Measurements from ENCODE around the gene CUX1.
"Not testable (repeated sequence)": the region's sequence is repeated elsewhere in the genome, so short reads cannot be mapped to it uniquely, and the experiment has no call there.

Gene CUX1

GRCh38 chr7:101816595-101817470, 593 bp upstream of the CUX1 start:
- H2AFZ ChIP-seq (ENCODE audit: low read length, unreplicated experiment), result peak overlapping the region; percentile 3
- H3K36me3 ChIP-seq (ENCODE audit: insufficient read depth, low read length), result no peaks in the 10 kb centered on the region
- peaks cover 10% of the 10 kb centered on the region for H3K4me1 ChIP-seq (ENCODE audit: control insufficient read depth, insufficient read depth, low read length, unreplicated experiment)
- H3K4me3 ChIP-seq (ENCODE audit: low read depth, low read length), result peak overlapping the region; percentile 85
- H3K27ac ChIP-seq (ENCODE audit: low read depth, low read length), result no peak overlapping the region
- H3K79me2 ChIP-seq (ENCODE audit: control insufficient read depth, insufficient read depth, low read length, unreplicated experiment), result peaks cover 31% of the 10 kb centered on the region
- no peaks in the 10 kb centered on the region for H3K27me3 ChIP-seq (ENCODE audit: insufficient read depth, low read length)

DNA sequence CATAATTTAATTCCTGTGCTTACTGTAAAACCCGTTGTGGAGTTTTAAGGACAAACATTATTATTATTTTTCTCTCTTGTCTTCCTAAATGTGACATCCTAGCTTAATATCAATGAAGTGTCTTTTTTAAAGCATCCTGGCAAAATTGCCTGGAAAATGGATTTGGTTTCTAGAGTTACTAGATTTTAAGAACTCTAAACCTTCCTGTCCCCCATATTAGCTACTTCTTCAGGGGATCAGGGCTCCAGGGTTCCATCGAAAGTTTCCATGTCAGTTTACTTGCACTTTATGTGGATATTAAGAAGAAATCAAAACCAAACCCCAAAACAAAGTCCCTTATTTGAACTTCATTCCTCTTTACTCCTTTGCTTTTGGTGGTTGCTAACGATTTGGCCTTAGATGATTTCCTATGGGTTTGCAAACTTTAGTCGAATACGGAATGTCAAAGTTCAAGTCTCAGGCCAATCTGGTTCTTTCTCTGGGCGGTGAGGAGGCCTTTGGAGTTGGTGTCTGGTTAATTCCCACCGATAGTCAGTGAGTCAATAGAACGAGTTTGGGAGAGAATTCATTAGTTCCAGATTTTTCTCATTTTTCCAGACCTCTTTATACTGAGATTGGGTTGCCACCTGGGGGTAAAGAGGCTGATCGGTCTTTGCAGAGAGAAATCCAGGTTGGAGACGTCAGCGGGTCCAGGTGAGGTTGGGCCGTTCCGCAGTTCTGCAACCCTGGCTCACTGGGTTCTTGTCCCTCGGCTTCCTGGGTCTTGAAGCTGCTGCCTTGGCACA, 1.1 kb downstream of the CUX1 start:
- peak overlapping the region; percentile 85 for H3K4me3 ChIP-seq (ENCODE audit: low read depth, low read length)
- no peaks in the 10 kb centered on the region for H3K27me3 ChIP-seq (ENCODE audit: insufficient read depth, low read length)
- no peak overlapping the region for H2AFZ ChIP-seq (ENCODE audit: low read length, unreplicated experiment)
- H3K4me1 ChIP-seq (ENCODE audit: control insufficient read depth, insufficient read depth, low read length, unreplicated experiment), result peaks cover 7% of the 10 kb centered on the region
- no peak overlapping the region for H3K27ac ChIP-seq (ENCODE audit: low read depth, low read length)
- H3K36me3 ChIP-seq (ENCODE audit: insufficient read depth, low read length), result no peaks in the 10 kb centered on the region
- H3K79me2 ChIP-seq (ENCODE audit: control insufficient read depth, insufficient read depth, low read length, unreplicated experiment), result peaks cover 43% of the 10 kb centered on the region

GRCh38 chr7:101819183-101819582, 1.8 kb downstream of the CUX1 start:
- no peak overlapping the region for H2AFZ ChIP-seq (ENCODE audit: low read length, unreplicated experiment)
- H3K79me2 ChIP-seq (ENCODE audit: control insufficient read depth, insufficient read depth, low read length, unreplicated experiment), result peaks cover 47% of the 10 kb centered on the region
- H3K36me3 ChIP-seq (ENCODE audit: insufficient read depth, low read length), result no peaks in the 10 kb centered on the region
- H3K27ac ChIP-seq (ENCODE audit: low read depth, low read length), result no peak overlapping the region
- H3K4me1 ChIP-seq (ENCODE audit: control insufficient read depth, insufficient read depth, low read length, unreplicated experiment), result peaks cover 5% of the 10 kb centered on the region
- H3K4me3 ChIP-seq (ENCODE audit: low read depth, low read length), result no peak overlapping the region
- no peaks in the 10 kb centered on the region for H3K27me3 ChIP-seq (ENCODE audit: insufficient read depth, low read length)

DNA sequence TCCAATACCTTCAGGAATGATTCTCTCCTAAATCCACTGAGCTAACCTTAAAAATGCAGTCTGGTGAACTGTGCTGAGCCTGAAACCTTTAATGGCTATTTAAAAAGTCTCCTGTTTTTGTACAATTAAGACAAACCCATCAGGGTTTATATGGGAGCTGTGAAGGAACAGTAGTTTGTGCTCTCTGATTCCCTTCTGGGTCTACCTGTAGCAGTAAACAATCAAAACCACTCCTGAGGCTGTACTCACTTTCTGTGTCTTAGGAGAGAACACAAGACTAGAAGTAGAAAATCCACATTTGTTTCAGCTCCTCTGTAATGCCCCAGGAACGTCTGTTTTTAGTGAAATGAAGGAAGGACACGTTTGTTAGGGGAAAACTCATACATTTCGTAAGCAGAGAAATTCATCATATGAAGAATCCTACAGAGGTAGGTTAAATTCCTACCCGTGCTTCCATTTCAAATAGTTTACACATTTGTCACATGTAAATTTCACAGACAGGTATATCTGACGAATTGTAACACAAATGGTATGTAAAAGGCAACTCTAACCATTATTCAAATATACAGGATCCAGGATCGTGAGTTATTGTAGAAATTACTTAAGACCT, 2.6 kb downstream of the CUX1 start:
- no peaks in the 10 kb centered on the region for H3K36me3 ChIP-seq (ENCODE audit: insufficient read depth, low read length)
- H2AFZ ChIP-seq (ENCODE audit: low read length, unreplicated experiment), result no peak overlapping the region
- H3K79me2 ChIP-seq (ENCODE audit: control insufficient read depth, insufficient read depth, low read length, unreplicated experiment), result peaks cover 53% of the 10 kb centered on the region
- H3K27me3 ChIP-seq (ENCODE audit: insufficient read depth, low read length), result no peaks in the 10 kb centered on the region
- H3K4me3 ChIP-seq (ENCODE audit: low read depth, low read length), result no peak overlapping the region
- H3K27ac ChIP-seq (ENCODE audit: low read depth, low read length), result no peak overlapping the region
- peaks cover 5% of the 10 kb centered on the region for H3K4me1 ChIP-seq (ENCODE audit: control insufficient read depth, insufficient read depth, low read length, unreplicated experiment)

GRCh38 chr7:101820703-101821102, 3.3 kb downstream of the CUX1 start:
- peaks cover 5% of the 10 kb centered on the region for H3K4me1 ChIP-seq (ENCODE audit: control insufficient read depth, insufficient read depth, low read length, unreplicated experiment)
- no peak overlapping the region for H3K27ac ChIP-seq (ENCODE audit: low read depth, low read length)
- H3K4me3 ChIP-seq (ENCODE audit: low read depth, low read length), result no peak overlapping the region

DNA sequence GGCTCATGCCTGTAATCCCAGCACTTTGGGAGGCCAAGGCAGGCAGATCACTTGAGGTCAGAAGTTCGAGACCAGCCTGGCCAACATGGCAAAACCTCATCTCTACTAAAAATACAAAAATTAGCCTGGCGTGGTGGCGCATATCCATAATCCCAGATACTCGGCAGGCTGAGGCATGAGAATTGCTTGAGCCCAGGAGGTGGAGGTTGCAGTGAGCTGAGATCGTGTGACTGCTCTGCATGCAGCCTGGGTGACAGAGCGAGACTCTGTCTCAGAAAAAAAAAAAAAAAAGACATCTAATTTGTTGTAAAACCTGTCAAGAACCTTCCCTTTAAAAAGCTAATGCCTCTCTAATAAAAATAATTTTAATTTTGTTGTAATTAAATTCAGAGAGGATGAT, 5.2 kb downstream of the CUX1 start:
- not testable (repeated sequence) for H3K4me3 ChIP-seq (ENCODE audit: low read depth, low read length); H3K4me1 ChIP-seq (ENCODE audit: control insufficient read depth, insufficient read depth, low read length, unreplicated experiment); H3K27me3 ChIP-seq (ENCODE audit: insufficient read depth, low read length); H3K27ac ChIP-seq (ENCODE audit: low read depth, low read length); H3K36me3 ChIP-seq (ENCODE audit: insufficient read depth, low read length); H2AFZ ChIP-seq (ENCODE audit: low read length, unreplicated experiment)
- H3K79me2 ChIP-seq (ENCODE audit: control insufficient read depth, insufficient read depth, low read length, unreplicated experiment), result peaks cover 59% of the 10 kb centered on the region

More at GRCh38 chr7:101820703-101821102, 3.3 kb downstream of the CUX1 start:
- H3K27me3 ChIP-seq (ENCODE audit: insufficient read depth, low read length), result no peaks in the 10 kb centered on the region
- no peaks in the 10 kb centered on the region for H3K36me3 ChIP-seq (ENCODE audit: insufficient read depth, low read length)
- peaks cover 58% of the 10 kb centered on the region for H3K79me2 ChIP-seq (ENCODE audit: control insufficient read depth, insufficient read depth, low read length, unreplicated experiment)
- no peak overlapping the region for H2AFZ ChIP-seq (ENCODE audit: low read length, unreplicated experiment)

- no peak overlapping the region for H2AFZ ChIP-seq (ENCODE audit: low read length, unreplicated experiment)
- H3K27ac ChIP-seq (ENCODE audit: low read depth, low read length), result no peak overlapping the region
- peaks cover 3% of the 10 kb centered on the region for H3K4me1 ChIP-seq (ENCODE audit: control insufficient read depth, insufficient read depth, low read length, unreplicated experiment)
- H3K79me2 ChIP-seq (ENCODE audit: control insufficient read depth, insufficient read depth, low read length, unreplicated experiment), result peaks cover 59% of the 10 kb centered on the region
- no peak overlapping the region for H3K4me3 ChIP-seq (ENCODE audit: low read depth, low read length)
- no peaks in the 10 kb centered on the region for H3K36me3 ChIP-seq (ENCODE audit: insufficient read depth, low read length)
- no peaks in the 10 kb centered on the region for H3K27me3 ChIP-seq (ENCODE audit: insufficient read depth, low read length)
Measured at GRCh38 chr7:101823096-101823495, 5.7 kb downstream of the CUX1 start.

GRCh38 chr7:101823596-101823995, 6.2 kb downstream of the CUX1 start:
- Histone ChIP-seq H3K27ac (ENCODE audit: low read depth, low read length) (no peak overlapping the region), H3K36me3 (ENCODE audit: insufficient read depth, low read length) (no peaks in the 10 kb centered on the region)

DNA sequence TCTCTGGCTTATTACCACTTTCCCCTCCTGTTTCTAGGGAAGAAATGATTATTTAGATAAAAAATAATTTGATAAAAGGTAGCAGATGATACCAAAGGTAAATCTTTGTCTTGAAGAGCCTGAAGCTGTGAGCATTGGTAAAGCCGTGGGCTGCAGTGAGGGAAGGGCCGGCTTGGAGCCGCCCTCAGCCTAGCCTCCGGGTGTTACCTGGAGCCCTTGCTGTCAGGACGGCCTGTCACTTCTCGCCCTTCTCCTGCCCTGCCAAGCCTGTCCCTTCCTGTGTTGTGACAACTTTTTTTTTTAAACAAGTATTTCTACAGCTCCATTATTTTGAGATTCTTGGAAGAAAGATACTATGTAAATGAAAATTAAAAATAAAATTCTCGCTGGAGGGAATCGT, 7.0 kb downstream of the CUX1 start:
- Histone ChIP-seq H3K79me2 (ENCODE audit: control insufficient read depth, insufficient read depth, low read length, unreplicated experiment) (peaks cover 50% of the 10 kb centered on the region), H3K27ac (ENCODE audit: low read depth, low read length) (no peak overlapping the region), H3K27me3 (ENCODE audit: insufficient read depth, low read length) (no peaks in the 10 kb centered on the region), H3K4me3 (ENCODE audit: low read depth, low read length) (no peak overlapping the region), H3K4me1 (ENCODE audit: control insufficient read depth, insufficient read depth, low read length, unreplicated experiment) (no peaks in the 10 kb centered on the region), H2AFZ (ENCODE audit: low read length, unreplicated experiment) (no peak overlapping the region), H3K36me3 (ENCODE audit: insufficient read depth, low read length) (no peaks in the 10 kb centered on the region)

More at GRCh38 chr7:101823596-101823995, 6.2 kb downstream of the CUX1 start:
- Histone ChIP-seq H3K27me3 (ENCODE audit: insufficient read depth, low read length) (no peaks in the 10 kb centered on the region), H3K4me1 (ENCODE audit: control insufficient read depth, insufficient read depth, low read length, unreplicated experiment) (no peaks in the 10 kb centered on the region), H3K4me3 (ENCODE audit: low read depth, low read length) (no peak overlapping the region), H2AFZ (ENCODE audit: low read length, unreplicated experiment) (no peak overlapping the region), H3K79me2 (ENCODE audit: control insufficient read depth, insufficient read depth, low read length, unreplicated experiment) (peaks cover 57% of the 10 kb centered on the region)

DNA sequence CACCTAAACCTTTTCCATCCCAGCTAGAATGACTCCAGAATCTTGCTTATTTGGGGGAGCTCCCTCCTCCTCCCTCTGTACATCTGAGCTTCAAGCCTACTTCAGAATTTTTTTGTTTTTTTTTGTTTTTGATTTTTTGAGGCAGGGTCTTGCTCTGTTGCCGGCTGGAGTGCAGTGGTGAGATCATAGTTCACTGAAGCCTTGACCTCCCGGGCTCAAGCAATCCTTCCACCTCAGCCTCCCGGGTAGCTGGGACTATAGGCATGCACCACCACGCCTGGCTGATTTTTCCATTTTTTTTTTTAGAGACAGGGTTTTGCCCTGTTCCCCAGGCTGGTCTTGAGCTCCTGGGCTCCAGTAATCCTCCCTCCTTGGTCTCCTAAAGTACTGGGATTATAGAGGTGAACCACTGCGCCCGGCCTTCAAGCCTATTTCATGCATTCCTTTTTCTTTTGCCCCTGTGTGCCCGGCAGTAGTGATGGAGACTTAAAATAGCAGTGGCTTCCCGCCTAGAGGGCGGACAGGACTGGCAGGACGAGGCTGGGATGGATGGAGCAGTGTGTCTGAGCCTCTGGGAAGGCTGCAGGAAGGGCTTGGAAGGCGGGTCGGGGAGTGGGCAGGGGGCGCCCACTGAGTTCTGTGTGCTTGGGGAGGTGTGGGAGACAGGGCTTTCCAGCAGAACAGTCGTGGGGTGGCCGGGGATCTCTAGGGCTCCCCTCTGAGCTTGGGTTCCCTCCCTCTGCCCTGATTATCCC, 8.8 kb downstream of the CUX1 start:
- Histone ChIP-seq H3K79me2 (ENCODE audit: control insufficient read depth, insufficient read depth, low read length, unreplicated experiment) (peaks cover 45% of the 10 kb centered on the region), H3K4me1 (ENCODE audit: control insufficient read depth, insufficient read depth, low read length, unreplicated experiment) (no peaks in the 10 kb centered on the region), H3K27me3 (ENCODE audit: insufficient read depth, low read length) (no peaks in the 10 kb centered on the region), H3K36me3 (ENCODE audit: insufficient read depth, low read length) (no peaks in the 10 kb centered on the region), H3K4me3 (ENCODE audit: low read depth, low read length) (no peak overlapping the region), H3K27ac (ENCODE audit: low read depth, low read length) (no peak overlapping the region), H2AFZ (ENCODE audit: low read length, unreplicated experiment) (no peak overlapping the region)
